H1 (cell line): ENCODE results near the gene DLAT.

Experiments
- BRCA1 ChIP-seq: IDR thresholded peaks from 2 replicates; pipeline ENCODE4 v1.6.1; 2012; ENCODE audit warnings: low read depth, low read length, improper control_type of control experiment
- CBX5 ChIP-seq: fragments of 300-800, 300-1000 bp; sonication (generic); IDR thresholded peaks from 2 replicates; pipeline ENCODE4 v1.7.1; 2016; ENCODE audit warnings: antibody characterized with exemption, low read length, low read depth
- CHD2 ChIP-seq: IDR thresholded peaks from 2 replicates; pipeline ENCODE4 v1.6.1; 2012; ENCODE audit warnings: low read length, improper control_type of control experiment
- CTCF ChIP-seq, 3 experiments: IDR thresholded peaks; 1 replicate in 2 of 3; 2 replicates in 1 of 3; pipeline versions ENCODE4 v1.5.1 to v1.6.1; 2011; ENCODE audit warnings: low read length in 3 of 3, mild to moderate bottlenecking in 3 of 3, inconsistent platforms in 2 of 3, low read depth in 1 of 3, moderate library complexity in 1 of 3; ENCODE audit not compliant: insufficient read depth in 1 of 3; ENCODE audit errors: control extremely low read depth in 1 of 3
- MAX ChIP-seq: IDR thresholded peaks from 2 replicates; pipeline ENCODE4 v1.6.1; 2012; ENCODE audit warnings: inconsistent platforms
- RXRA ChIP-seq: IDR thresholded peaks from 2 replicates; pipeline ENCODE4 v1.6.1; 2011; ENCODE audit warnings: low read depth, mild to moderate bottlenecking, low read length, moderate library complexity; ENCODE audit not compliant: insufficient read depth
- TAF1 ChIP-seq: IDR thresholded peaks from 2 replicates; pipeline ENCODE4 v1.6.1; 2011; ENCODE audit warnings: mild to moderate bottlenecking, low read depth, low read length

GRCh38 chr11:112024178-112024772, 933 bp upstream of the DLAT start:
- no peak for TF ChIP-seq BRCA1
- no peak for TF ChIP-seq MAX
- TF ChIP-seq CTCF (IDR thresholded peaks at IDR 0.05; ENCODE audit: control extremely low read depth in 1 of 3, insufficient read depth in 1 of 3, low read depth in 1 of 3, low read length in 3 of 3) = no peak
- TF ChIP-seq RXRA = no peak
- TF ChIP-seq TAF1 = no peak
- no peak for TF ChIP-seq CBX5
- no peak for TF ChIP-seq CHD2
